IPS DF 6.9 (cell line): ENCODE results near the gene PIH1D1.
"Not testable (repeated sequence)": the region's sequence is repeated elsewhere in the genome, so short reads cannot be mapped to it uniquely, and the experiment has no call there.

Experiments used
- DNase-seq: peaks from one replicate; pipeline ENCODE4 v3.0.0-alpha.2; 2013; ENCODE audit warnings: low read depth, low spot score
- H3K27ac ChIP-seq: one replicate; pipeline ENCODE4 v1.5.1; 2013; ENCODE audit warnings: low read length, control low read depth
- H3K27me3 ChIP-seq: 2 replicates; pipeline ENCODE4 v1.6.1; 2013; ENCODE audit warnings: mild to moderate bottlenecking, low read length; ENCODE audit not compliant: control insufficient read depth, insufficient read depth
- H3K36me3 ChIP-seq: 2 replicates; pipeline ENCODE4 v1.6.1; 2013; ENCODE audit warnings: low read length; ENCODE audit not compliant: control insufficient read depth, insufficient read depth
- H3K4me1 ChIP-seq: 2 replicates; pipeline ENCODE4 v1.6.1; 2013; ENCODE audit warnings: low read length; ENCODE audit not compliant: control insufficient read depth, insufficient read depth
- H3K4me3 ChIP-seq: 2 replicates; pipeline ENCODE4 v1.5.1; 2013; ENCODE audit warnings: mild to moderate bottlenecking, low read length
- H3K9me3 ChIP-seq: 2 replicates; pipeline ENCODE4 v1.6.1; 2013; ENCODE audit warnings: low read length, inconsistent platforms; ENCODE audit not compliant: control insufficient read depth, insufficient read depth
- WGBS: extraction: QIAGEN DNeasy Blood & Tissue Kit; methylation state at CpG from one replicate; pipeline ENCODE4 v1.1.7; 2013; ENCODE audit warnings: mixed read lengths, missing lambda C conversion rate; ENCODE audit not compliant: insufficient read length, insufficient coverage; 5-methylcytosine and 5-hydroxymethylcytosine counted together

PIH1D1 gene

GRCh38 chr19:49475995-49476880 lies 24.6 kb upstream of the PIH1D1 start:
- H3K27ac ChIP-seq, result no peak overlapping the region
- DNase-seq, result peak; percentile 80
- H3K9me3 ChIP-seq, result no peaks in the 10 kb centered on the region
- H3K27me3 ChIP-seq, result no peaks in the 10 kb centered on the region
- H3K4me1 ChIP-seq, result 0 out of 2 replicates have a peak, but pooled peaks cover 2% of the 10 kb centered on the region
- no peak overlapping the region for H3K4me3 ChIP-seq
- H3K36me3 ChIP-seq, result no peaks in the 10 kb centered on the region
- WGBS, result no CpG with 5 or more reads among the region's 27 CpGs

- DNase-seq, result no peak
- H3K4me3 ChIP-seq, result no peak overlapping the region
- no peak overlapping the region for H3K27ac ChIP-seq
- H3K9me3 ChIP-seq, result no peaks in the 10 kb centered on the region
- 0 out of 2 replicates have a peak, but pooled peaks cover 2% of the 10 kb centered on the region for H3K4me1 ChIP-seq
- WGBS, result no CpG with 5 or more reads among the region's 15 CpGs
- H3K27me3 ChIP-seq, result no peaks in the 10 kb centered on the region
- H3K36me3 ChIP-seq, result no peaks in the 10 kb centered on the region
These were observed 23.7 kb upstream of the PIH1D1 start for GRCh38 chr19:49475191-49475917.

DNA sequence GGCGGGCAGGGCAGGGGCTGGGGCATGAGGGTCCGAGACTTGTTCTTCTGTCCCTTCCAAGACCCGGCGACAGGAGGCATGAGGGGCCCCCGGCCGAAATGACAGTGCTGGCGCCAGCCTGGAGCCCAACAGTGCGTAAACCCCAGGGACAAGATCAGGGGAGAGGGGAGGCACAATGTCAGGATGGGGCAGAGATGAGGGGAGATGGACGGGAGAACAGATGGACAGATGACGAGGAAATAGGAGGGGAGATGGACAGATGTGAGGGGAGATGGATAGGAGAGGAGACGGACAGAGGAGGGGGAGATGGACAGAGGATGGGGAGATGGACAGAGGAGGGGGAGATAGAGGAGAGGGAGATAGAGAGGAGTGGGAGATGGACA lies 22.9 kb upstream of the PIH1D1 start:
- no peaks in the 10 kb centered on the region for H3K27me3 ChIP-seq
- H3K4me1 ChIP-seq, result 0 out of 2 replicates have a peak, but pooled peaks cover 2% of the 10 kb centered on the region
- no peak for DNase-seq
- H3K4me3 ChIP-seq, result no peak overlapping the region
- H3K36me3 ChIP-seq, result 0 out of 2 replicates have a peak, but pooled peaks cover 2% of the 10 kb centered on the region
- H3K27ac ChIP-seq, result no peak overlapping the region
- no CpG with 5 or more reads among the region's 11 CpGs for WGBS
- H3K9me3 ChIP-seq, result no peaks in the 10 kb centered on the region

- 0 out of 2 replicates have a peak, but pooled peaks cover 2% of the 10 kb centered on the region for H3K4me1 ChIP-seq
- no CpG with 5 or more reads among the region's 33 CpGs for WGBS
- no peak for DNase-seq
- H3K27ac ChIP-seq, result no peak within 1 kb of the TSS
- no peaks in the 10 kb centered on the region for H3K9me3 ChIP-seq
- peak within 1 kb of the TSS; percentile 40; the same call in 1 of the 2 replicates for H3K4me3 ChIP-seq
- H3K27me3 ChIP-seq, result no peaks in the 10 kb centered on the region
- peaks cover 2% of the 10 kb centered on the region; the same call in 1 of the 2 replicates for H3K36me3 ChIP-seq
These were observed 22.4 kb upstream of the PIH1D1 start, which contains the start of gene FLT3LG for GRCh38 chr19:49473868-49474541. TSS of gene FLT3LG (plus strand) at chr19:49474215. CDS start at chr19:49474640, 425 bp downstream.

DNA sequence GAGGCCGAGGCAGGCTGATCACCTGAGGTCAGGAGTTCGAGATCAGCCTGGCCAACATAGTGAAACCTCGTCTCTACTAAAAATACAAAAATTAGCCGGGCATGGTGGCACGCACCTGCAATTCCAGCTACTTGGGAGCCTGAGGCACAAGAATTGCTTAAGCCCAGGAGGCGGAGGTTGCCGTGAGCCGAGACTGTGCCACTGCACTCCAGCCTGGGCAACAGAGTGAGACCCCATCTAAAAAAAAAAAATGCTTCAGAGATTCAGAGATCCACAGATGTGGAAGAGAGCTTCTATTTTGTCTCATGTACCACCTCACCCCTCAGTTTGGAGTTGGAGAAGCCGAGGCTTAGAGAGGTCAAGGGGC lies 21.9 kb upstream of the PIH1D1 start:
- not testable (repeated sequence) for H3K27me3 ChIP-seq, H3K36me3 ChIP-seq, H3K27ac ChIP-seq, H3K4me1 ChIP-seq, DNase-seq, H3K9me3 ChIP-seq
- H3K4me3 ChIP-seq, result 0 out of 2 replicates have a peak overlapping the region, but pooled peaks have one; percentile 7
- WGBS, result no CpG with 5 or more reads among the region's 9 CpGs

- H3K4me1 ChIP-seq, result 0 out of 2 replicates have a peak, but pooled peaks cover 2% of the 10 kb centered on the region
- WGBS, result no CpG with 5 or more reads among the region's 9 CpGs
These were observed 21.3 kb upstream of the PIH1D1 start for GRCh38 chr19:49472936-49473335.

GRCh38 chr19:49470615-49470978 lies 19.0 kb upstream of the PIH1D1 start:
- no peak overlapping the region for H3K27ac ChIP-seq
- H3K4me3 ChIP-seq, result no peak overlapping the region
- H3K9me3 ChIP-seq, result no peaks in the 10 kb centered on the region
- no peaks in the 10 kb centered on the region for H3K27me3 ChIP-seq
- no CpG with 5 or more reads among the region's 8 CpGs for WGBS
- DNase-seq, result no peak
- H3K4me1 ChIP-seq, result no peaks in the 10 kb centered on the region
- H3K36me3 ChIP-seq, result peaks cover 8% of the 10 kb centered on the region

More at GRCh38 chr19:49472936-49473335, 21.3 kb upstream of the PIH1D1 start:
- H3K36me3 ChIP-seq, result peaks cover 2% of the 10 kb centered on the region; the same call in 1 of the 2 replicates
- no peak overlapping the region for H3K27ac ChIP-seq
- H3K9me3 ChIP-seq, result no peaks in the 10 kb centered on the region
- H3K27me3 ChIP-seq, result no peaks in the 10 kb centered on the region
- no peak for DNase-seq
- H3K4me3 ChIP-seq, result no peak overlapping the region

- no peak overlapping the region for H3K4me3 ChIP-seq
- H3K9me3 ChIP-seq, result no peaks in the 10 kb centered on the region
- no peak overlapping the region for H3K27ac ChIP-seq
- H3K4me1 ChIP-seq, result no peaks in the 10 kb centered on the region
- no peak for DNase-seq
- H3K36me3 ChIP-seq, result peaks cover 10% of the 10 kb centered on the region
- WGBS, result no CpG with 5 or more reads among the region's 25 CpGs
- H3K27me3 ChIP-seq, result no peaks in the 10 kb centered on the region
These were observed 18.4 kb upstream of the PIH1D1 start for GRCh38 chr19:49469828-49470614.

GRCh38 chr19:49468746-49469447 lies 17.3 kb upstream of the PIH1D1 start:
- H3K36me3 ChIP-seq, result peaks cover 11% of the 10 kb centered on the region
- no peaks in the 10 kb centered on the region for H3K27me3 ChIP-seq
- no CpG with 5 or more reads among the region's 15 CpGs for WGBS
- peak; percentile 82 for DNase-seq
- H3K27ac ChIP-seq, result no peak overlapping the region
- H3K4me3 ChIP-seq, result no peak overlapping the region
- H3K9me3 ChIP-seq, result no peaks in the 10 kb centered on the region
- H3K4me1 ChIP-seq, result no peaks in the 10 kb centered on the region
